Measurements from ENCODE around the gene RIBC2.

Gene RIBC2

DNA sequence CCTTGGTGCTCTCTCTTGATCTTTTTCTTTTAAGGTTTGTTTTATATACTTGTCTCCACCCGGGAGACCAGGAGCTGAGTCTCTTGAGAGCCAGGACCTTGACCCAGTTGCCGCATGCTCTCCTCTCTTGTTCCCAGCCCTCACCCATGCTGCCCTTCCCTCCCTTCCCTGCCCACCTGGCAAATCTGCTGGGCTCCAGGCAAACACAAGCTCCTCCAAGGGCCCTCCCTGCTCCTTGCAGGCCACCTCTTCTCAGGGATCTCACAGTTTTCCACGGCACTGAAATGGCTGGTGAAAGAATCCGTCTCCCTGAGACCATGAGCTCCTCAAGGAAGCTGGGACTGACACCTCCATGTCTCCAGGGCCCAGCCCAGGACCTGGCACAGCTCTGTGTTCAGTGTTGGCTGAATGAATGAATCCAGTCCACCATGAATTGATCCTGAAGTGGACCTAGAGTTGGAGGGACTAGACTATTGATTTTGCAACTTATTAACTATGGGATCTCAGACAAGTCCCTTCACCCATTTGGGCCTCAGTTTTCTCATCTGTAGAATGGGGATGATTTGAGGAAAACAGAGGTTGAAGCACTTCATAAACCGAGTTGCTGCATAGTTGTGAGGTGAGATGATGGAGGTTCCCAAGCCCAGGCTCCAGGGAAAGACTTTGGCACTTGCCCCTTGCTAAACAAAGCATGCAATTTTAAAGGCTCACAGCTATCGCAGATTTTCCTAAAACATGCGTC lies 64.0 kb downstream of the RIBC2 start:
- Mint-ChIP-seq H3K27ac (no peak overlapping the region), H3K27me3 (peaks cover 25 to 28% of the 10 kb centered on the region in 2 donors), H3K4me3 (no peak overlapping the region), H3K4me1 (no peaks in the 10 kb centered on the region), H3K9me3 (peaks cover 7 to 9% of the 10 kb centered on the region in 2 donors), H3K36me3 (no peaks in the 10 kb centered on the region)
- DNase-seq (no peak), ATAC-seq (replicated peaks) (no peak)

DNA sequence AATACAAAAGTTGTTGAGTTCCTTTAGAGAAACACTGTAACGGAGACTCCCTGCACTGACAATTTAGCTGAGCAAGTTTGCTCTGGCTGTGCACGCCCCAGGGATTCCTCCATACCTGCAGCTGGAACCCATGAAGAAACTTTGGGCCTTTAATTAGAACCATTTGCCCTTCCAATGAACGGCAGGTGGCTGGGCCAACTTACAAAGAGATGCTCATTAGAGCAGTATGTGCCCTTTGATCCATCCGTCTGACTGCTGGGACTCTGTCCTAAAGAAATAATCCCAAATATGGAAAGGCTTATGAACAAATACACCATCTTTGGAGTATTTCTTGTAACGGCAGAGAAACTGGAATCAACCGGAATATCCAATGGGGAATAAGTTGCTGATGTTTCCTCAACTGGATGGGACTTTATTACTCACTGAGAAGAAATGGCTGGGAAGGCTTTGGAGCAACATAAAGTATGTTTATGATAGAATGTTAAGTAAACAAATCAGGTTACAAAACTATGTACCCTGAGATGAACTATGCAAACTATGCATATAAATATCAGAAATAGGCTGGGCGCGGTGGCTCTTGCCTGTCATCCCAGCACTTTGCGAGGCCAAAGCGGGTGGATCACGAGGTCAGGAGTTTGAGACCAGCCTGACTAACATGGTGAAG lies 64.7 kb downstream of the RIBC2 start:
- Mint-ChIP-seq H3K9me3 (peaks cover 7 to 9% of the 10 kb centered on the region in 2 donors), H3K27ac (no peak overlapping the region), H3K4me3 (no peak overlapping the region), H3K27me3 (peaks cover 25 to 28% of the 10 kb centered on the region in 2 donors), H3K36me3 (no peaks in the 10 kb centered on the region), H3K4me1 (no peaks in the 10 kb centered on the region)
- ATAC-seq (replicated peaks) (no peak), DNase-seq (no peak)

DNA sequence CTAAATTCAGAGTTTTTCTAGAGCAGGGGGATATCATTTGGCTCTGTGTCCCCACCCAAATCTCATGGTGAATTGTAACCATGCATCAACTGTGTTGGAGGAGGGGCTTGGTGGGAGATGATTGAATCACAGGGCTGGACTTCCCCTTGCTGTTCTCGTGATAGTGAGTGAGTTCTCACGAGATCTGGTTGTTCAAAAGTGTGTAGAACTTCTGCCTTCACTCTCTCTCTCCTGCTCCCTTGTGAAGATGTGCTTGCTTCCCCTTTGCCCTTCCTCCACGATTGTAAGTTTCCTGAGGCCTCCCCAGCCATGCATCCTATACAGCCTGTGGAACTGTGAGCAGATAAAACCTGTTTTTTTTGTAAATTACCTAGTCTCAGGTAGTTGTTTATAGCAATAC lies 67.2 kb downstream of the RIBC2 start:
- Mint-ChIP-seq H3K4me3 (no peak overlapping the region), H3K36me3 (no peaks in the 10 kb centered on the region), H3K27ac (no peak overlapping the region), H3K4me1 (no peaks in the 10 kb centered on the region), H3K27me3 (peaks cover 13 to 28% of the 10 kb centered on the region in 2 donors), H3K9me3 (peaks cover 7 to 9% of the 10 kb centered on the region in 2 donors)
- ATAC-seq (replicated peaks) (no peak), DNase-seq (no peak)

DNA sequence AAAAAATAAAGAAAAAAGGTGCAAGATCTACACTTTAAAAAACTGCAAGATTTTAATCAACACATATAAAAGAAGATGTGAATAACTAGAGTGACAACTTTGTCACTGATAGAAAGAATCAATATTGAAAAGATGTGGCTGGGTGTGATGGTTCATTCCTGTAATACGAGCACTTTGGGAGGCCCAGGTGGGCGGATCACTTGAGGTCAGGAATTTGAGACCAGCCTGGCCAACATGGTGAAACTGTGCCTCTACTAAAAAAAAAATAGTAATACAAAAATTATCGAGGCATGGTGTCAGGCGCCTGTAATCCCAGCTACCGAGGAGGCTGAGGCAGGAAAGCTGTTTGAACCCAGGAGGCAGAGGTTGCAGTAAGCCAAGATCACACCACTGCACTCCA lies 68.2 kb downstream of the RIBC2 start:
- no peaks in the 10 kb centered on the region for H3K4me1 Mint-ChIP-seq
- H3K27ac Mint-ChIP-seq, result no peak overlapping the region
- peaks cover 7 to 9% of the 10 kb centered on the region in 2 donors for H3K9me3 Mint-ChIP-seq
- H3K36me3 Mint-ChIP-seq, result no peaks in the 10 kb centered on the region
- DNase-seq, result no peak
- peaks cover 15 to 30% of the 10 kb centered on the region in 2 donors for H3K27me3 Mint-ChIP-seq
- ATAC-seq (replicated peaks), result no peak
- H3K4me3 Mint-ChIP-seq, result no peak overlapping the region
